ENCODE data around the gene ASTL.

Gene ASTL

GRCh38 chr2:96115631-96116423 lies 22.5 kb downstream of the ASTL start:
- DNase-seq = no peak
- in situ Hi-C loops (cut with HindIII; ENCODE audit: low pct_ligation_motif_present, low sequenced_read_pairs) = no loop called here
- H3K4me3 ChIP-seq (ENCODE audit: low read depth, low read length) = no peak overlapping the region
- no peak overlapping the region for H3K27ac ChIP-seq
- no peak for TF ChIP-seq CTCF (IDR thresholded peaks at IDR 0.05; ENCODE audit: low read depth, low read length, missing control alignments)
- peaks cover 32% of the 10 kb centered on the region for H3K27me3 ChIP-seq (replicated peaks)
- H3K36me3 ChIP-seq (replicated peaks) = no peaks in the 10 kb centered on the region

GRCh38 chr2:96114903-96115581 lies 23.3 kb downstream of the ASTL start:
- no peak for DNase-seq
- H3K27me3 ChIP-seq (replicated peaks) = peaks cover 30% of the 10 kb centered on the region

GRCh38 chr2:96114546-96114902 lies 23.8 kb downstream of the ASTL start:
- DNase-seq = no peak
- Histone ChIP-seq H3K36me3 (replicated peaks) (no peaks in the 10 kb centered on the region), H3K4me3 (ENCODE audit: low read depth, low read length) (no peak overlapping the region), H3K27me3 (replicated peaks) (peaks cover 30% of the 10 kb centered on the region), H3K27ac (no peak overlapping the region)
- in situ Hi-C loops (cut with HindIII; ENCODE audit: low pct_ligation_motif_present, low sequenced_read_pairs) = no loop called here
- no peak for TF ChIP-seq CTCF (IDR thresholded peaks at IDR 0.05; ENCODE audit: low read depth, low read length, missing control alignments)

More at GRCh38 chr2:96114903-96115581, 23.3 kb downstream of the ASTL start:
- H3K36me3 ChIP-seq (replicated peaks) = no peaks in the 10 kb centered on the region
- H3K4me3 ChIP-seq (ENCODE audit: low read depth, low read length) = no peak overlapping the region
- no peak for TF ChIP-seq CTCF (IDR thresholded peaks at IDR 0.05; ENCODE audit: low read depth, low read length, missing control alignments)
- H3K27ac ChIP-seq = no peak overlapping the region
- in situ Hi-C loops (cut with HindIII; ENCODE audit: low pct_ligation_motif_present, low sequenced_read_pairs) = no loop called here

GRCh38 chr2:96113951-96114350 lies 24.4 kb downstream of the ASTL start:
- peaks cover 30% of the 10 kb centered on the region for H3K27me3 ChIP-seq (replicated peaks)
- H3K4me3 ChIP-seq (ENCODE audit: low read depth, low read length) = no peak overlapping the region
- in situ Hi-C loops (cut with HindIII; ENCODE audit: low pct_ligation_motif_present, low sequenced_read_pairs) = no loop called here
- H3K27ac ChIP-seq = no peak overlapping the region
- H3K36me3 ChIP-seq (replicated peaks) = no peaks in the 10 kb centered on the region
- DNase-seq = no peak
- no peak for TF ChIP-seq CTCF (IDR thresholded peaks at IDR 0.05; ENCODE audit: low read depth, low read length, missing control alignments)

GRCh38 chr2:96113367-96113677 lies 25.0 kb downstream of the ASTL start:
- H3K4me3 ChIP-seq (ENCODE audit: low read depth, low read length) = no peak overlapping the region
- peak; percentile 10 for TF ChIP-seq CTCF (IDR thresholded peaks at IDR 0.05; ENCODE audit: low read depth, low read length, missing control alignments)
- H3K36me3 ChIP-seq (replicated peaks) = no peaks in the 10 kb centered on the region
- H3K27ac ChIP-seq = no peak overlapping the region
- peaks cover 27% of the 10 kb centered on the region for H3K27me3 ChIP-seq (replicated peaks)
- no peak for DNase-seq
- in situ Hi-C loops (cut with HindIII; ENCODE audit: low pct_ligation_motif_present, low sequenced_read_pairs) = no loop called here
